ENCODE data around the gene INSL3.
"Not testable (repeated sequence)": the region's sequence is repeated elsewhere in the genome, so short reads cannot be mapped to it uniquely, and the experiment has no call there.

INSL3 gene

DNA sequence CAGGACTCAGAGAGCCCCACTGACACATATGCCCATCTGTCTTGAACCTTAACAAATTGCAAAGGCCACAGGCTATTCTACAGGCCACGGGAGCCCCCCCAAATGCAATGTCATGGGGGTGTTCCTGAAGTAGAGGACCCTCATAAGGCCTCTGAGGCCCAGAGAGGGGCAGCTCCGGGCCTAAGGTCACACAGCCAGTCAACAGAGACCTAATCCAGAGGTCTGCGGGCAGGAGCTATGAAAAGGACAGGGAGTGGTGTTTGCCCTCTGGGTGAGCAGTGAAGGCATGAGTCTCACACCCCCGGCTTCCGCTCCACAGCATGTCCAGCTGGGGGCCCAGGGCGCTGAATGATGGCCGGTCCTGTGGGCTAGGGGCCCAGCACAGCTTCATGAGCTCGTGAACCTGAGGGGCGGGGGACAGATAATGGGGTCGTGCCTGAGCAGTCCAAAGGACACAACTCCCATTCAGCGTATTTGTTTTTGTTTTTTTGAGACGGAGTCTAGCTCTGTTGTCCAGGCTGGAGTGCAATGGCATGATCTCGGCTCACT is 5.3 kb upstream of the INSL3 start:
- DNase-seq (ENCODE audit: extremely low read depth in 1 of 2, low read depth in 1 of 2): no peak

DNA sequence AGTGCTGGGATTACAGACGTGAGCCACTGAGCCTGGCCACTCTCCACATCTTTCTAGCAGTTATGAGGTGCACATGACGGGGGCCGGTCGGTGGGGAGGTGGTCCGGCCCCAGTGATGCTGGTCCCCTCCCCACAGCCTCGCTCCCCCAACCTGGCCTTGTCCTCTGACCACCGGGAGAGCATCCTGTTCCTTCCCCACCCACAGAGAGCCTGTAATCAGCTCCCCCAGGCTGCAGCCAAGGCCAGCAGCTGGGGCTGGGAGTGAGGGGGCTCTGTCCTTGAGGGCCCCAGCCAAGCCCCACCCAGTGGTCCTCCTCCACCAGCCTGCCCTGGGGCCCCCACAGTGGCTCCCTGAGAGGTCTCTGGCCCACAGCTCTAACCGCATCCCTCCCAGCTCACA is 3.0 kb upstream of the INSL3 start:
- no peak for DNase-seq (ENCODE audit: extremely low read depth in 1 of 2, low read depth in 1 of 2)

DNA sequence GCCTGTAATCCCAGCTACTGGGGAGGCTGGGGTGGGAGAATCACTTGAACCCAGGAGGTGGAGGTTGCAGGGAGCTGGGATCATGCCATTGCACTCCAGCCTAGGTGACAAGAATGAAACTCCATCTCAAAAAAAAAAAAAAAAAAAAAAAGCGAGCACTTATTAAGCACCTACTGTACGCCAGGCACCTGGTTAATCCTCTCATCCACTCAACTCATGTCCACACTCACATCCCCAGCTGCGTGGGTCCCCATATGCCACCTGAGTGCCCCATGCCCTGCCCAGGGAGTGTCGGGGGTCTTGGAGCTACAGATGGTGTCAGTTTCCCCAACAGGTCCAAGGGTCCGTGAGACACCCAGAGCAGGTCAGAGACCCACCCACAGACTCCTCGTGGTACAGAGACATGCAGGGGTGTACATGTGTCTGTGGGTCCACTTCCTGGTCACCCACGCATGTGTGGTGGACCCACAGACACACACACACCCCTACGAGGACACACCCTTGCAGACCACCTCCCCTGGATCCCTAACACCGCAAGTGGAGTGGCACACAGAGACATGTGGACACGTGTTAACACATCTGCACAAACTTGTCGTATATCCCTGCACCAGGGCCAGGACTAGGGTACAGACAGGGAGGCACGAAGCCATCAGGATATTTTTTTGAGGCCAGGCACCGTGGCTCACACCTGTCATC is 3.5 kb downstream of the INSL3 start:
- no peak for DNase-seq (ENCODE audit: extremely low read depth in 1 of 2, low read depth in 1 of 2)

DNA sequence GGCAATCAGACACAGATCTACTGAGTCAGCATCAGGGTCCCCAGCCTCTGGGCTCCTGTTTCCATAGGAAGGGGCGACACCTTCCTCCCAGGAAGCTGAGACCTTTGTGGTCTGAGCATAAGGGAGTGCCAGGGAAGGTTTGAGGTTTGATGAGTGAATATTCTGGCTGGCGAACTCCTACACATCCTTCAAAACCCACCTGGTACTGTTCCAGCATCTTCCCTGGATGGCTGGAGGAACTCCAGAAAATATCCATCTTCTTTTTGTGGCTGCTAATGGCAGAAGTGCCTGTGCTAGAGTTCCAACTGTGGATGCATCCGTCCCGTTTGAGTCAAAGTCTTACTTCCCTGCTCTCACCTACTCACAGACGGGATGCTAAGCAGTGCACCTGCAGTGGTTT is 9.2 kb downstream of the INSL3 start:
- no peak for DNase-seq (ENCODE audit: extremely low read depth in 1 of 2, low read depth in 1 of 2)

DNA sequence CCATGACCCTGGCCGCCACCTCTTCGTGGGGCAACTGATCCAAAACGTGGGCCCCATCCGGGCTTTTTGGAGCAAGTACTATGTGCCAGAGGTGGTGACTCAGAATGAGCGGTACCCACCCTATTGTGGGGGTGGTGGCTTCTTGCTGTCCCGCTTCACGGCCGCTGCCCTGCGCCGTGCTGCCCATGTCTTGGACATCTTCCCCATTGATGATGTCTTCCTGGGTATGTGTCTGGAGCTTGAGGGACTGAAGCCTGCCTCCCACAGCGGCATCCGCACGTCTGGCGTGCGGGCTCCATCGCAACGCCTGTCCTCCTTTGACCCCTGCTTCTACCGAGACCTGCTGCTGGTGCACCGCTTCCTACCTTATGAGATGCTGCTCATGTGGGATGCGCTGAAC is 9.6 kb downstream of the INSL3 start:
- no peak for DNase-seq (ENCODE audit: extremely low read depth in 1 of 2, low read depth in 1 of 2)

DNA sequence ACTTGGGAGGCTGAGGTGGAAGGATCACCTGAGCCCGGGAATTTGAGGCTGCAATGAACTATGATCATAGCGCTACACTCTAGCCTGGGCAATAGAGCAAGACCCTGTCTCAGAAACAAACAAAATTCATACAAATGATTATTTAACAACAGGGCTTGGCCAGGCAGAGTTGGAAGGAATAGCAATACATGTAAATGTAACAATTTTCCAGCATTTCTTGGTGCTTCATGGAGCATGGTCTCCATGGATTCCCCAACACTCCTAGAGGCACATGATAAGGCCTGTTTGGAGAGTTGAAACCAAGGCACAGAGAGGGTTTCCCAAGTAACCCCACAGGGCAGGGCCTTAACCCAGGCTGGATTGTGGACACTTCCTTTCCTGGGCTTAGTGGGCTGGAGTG is 10.2 kb downstream of the INSL3 start:
- DNase-seq (ENCODE audit: extremely low read depth in 1 of 2, low read depth in 1 of 2): no peak

DNA sequence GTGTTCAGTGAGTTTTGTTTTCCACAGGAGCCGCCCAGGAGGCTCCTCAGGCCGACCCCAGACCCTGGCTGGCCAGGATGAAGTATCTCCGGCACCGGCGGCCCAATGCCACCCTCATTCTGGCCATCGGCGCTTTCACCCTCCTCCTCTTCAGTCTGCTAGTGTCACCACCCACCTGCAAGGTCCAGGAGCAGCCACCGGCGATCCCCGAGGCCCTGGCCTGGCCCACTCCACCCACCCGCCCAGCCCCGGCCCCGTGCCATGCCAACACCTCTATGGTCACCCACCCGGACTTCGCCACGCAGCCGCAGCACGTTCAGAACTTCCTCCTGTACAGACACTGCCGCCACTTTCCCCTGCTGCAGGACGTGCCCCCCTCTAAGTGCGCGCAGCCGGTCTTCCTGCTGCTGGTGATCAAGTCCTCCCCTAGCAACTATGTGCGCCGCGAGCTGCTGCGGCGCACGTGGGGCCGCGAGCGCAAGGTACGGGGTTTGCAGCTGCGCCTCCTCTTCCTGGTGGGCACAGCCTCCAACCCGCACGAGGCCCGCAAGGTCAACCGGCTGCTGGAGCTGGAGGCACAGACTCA is 13.5 kb downstream of the INSL3 start:
- no peak for DNase-seq (ENCODE audit: extremely low read depth in 1 of 2, low read depth in 1 of 2)

DNA sequence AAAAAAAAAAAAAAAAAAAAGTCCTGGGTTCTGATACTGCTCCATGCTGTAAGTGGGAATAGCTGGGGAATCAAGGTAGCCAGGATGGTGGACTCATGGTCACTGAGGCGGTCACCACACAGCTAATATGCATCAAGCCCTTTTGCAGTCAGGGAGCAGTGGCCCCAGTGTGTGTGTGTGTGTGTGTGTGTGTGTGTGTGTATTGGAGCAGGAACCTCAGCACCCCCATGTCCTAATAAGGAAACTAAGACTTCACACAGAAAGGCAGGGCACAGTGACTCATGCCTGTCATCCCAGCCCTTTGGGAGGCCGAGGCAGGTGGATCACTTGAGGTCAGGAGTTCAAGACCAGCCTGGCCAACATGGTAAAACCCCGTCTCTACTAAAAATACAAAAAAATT is 14.4 kb downstream of the INSL3 start:
- DNase-seq (ENCODE audit: extremely low read depth in 1 of 2, low read depth in 1 of 2): no peak

DNA sequence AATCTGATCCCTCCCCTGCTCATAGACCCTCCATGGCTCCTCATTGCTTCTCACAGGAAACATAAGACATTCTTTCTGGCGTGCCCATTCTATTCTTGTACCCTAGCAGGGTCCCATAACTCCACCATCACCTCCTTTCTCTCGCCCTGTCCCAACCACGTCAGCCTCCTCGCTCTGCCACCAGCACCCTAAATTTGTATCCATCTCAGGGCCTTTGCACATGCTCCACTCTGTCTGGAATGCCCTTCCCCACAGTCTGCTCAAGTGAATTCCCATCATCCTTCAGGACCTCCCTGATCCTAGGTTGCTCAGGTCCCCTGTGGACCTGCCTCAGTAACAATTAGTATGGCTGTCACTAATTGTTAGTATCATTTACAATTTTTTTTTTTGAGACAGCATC is 15.9 kb downstream of the INSL3 start:
- no peak for DNase-seq (ENCODE audit: extremely low read depth in 1 of 2, low read depth in 1 of 2)

DNA sequence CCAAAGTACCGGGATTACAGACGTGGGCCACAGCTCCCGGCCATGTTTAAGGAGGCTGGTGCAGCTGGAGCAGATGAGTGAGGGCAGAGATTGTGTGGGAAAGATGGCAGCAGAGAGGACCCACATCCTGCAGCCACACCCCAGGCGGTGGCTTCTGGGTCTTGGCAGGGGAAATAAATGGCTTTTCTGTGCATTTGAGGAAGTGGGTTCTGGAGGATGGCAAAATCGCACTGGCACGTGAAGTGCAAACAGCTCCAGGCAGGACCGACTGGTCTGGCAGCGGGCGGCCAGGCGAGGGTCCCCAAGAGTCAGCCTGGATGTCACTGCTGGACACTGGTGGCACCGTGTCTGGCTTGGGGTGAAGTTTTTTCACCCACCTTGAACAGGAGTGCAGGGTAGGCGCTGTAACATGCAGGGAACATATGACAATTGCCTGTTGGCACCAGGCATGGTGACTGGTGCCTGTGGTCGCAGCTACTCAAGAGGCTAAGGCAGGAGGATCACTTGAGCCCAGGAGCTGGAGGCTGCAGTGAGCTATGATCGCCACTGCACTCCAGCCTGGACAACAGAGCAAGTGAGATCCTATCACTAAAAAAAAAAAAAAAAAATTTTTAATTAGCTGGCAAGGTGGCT is 17.9 kb downstream of the INSL3 start:
- no peak for DNase-seq (ENCODE audit: extremely low read depth in 1 of 2, low read depth in 1 of 2)

DNA sequence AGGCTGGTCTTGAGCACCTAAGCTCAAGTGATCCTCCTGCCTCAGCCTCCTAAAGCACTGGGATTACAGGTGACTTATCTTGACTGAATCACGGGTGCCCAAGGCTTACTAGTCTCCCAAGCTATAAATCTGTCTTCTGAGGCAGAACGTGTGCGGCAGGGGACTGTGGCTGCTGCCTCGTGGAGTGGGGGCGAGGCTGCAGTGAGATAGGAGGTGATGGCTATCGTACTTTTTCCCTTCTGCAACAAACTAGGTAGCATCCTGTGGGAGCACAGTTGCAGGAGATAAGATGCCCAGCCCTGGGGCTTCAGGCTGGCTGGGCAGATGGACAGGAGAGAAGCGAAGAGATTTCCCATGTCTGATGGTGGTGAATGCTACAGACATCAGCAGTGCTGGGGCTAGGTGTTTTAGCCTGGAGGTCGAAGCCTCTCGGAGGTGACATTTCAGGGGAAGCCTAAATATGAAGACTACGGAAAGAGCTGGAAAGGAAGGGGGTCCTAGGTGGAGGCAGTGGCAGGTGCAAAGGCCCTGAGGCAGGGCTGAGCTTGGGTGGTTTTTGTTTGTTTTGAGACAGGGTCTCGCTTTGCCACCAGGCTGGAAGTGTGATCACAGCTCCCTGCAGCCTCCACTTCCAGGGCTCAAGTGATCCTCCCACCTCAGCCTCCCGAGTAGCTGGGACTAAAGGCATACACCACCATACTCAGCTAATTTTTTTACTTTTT is 19.0 kb downstream of the INSL3 start:
- no peak for DNase-seq (ENCODE audit: extremely low read depth in 1 of 2, low read depth in 1 of 2)

DNA sequence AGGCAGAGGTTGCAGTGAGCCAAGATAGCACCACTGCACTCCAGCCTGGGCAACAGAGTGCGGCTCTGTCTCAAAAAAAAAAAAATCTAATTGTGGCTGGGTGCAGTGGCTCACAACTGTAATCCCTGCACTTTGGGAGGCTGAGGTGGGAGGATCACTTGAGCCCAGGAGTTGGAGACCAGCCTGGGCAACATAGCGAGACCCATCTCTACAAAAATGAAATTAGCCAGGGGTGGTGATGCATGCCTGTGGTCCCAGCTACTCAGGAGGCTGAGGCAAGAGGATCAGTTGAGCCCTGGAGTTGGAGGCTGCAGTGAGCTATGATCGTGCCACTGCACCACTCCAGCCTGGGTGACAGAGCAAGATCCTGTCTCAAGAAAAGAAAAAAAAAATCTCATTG is 22.7 kb downstream of the INSL3 start:
- DNase-seq (ENCODE audit: extremely low read depth in 1 of 2, low read depth in 1 of 2): not testable (repeated sequence)

DNA sequence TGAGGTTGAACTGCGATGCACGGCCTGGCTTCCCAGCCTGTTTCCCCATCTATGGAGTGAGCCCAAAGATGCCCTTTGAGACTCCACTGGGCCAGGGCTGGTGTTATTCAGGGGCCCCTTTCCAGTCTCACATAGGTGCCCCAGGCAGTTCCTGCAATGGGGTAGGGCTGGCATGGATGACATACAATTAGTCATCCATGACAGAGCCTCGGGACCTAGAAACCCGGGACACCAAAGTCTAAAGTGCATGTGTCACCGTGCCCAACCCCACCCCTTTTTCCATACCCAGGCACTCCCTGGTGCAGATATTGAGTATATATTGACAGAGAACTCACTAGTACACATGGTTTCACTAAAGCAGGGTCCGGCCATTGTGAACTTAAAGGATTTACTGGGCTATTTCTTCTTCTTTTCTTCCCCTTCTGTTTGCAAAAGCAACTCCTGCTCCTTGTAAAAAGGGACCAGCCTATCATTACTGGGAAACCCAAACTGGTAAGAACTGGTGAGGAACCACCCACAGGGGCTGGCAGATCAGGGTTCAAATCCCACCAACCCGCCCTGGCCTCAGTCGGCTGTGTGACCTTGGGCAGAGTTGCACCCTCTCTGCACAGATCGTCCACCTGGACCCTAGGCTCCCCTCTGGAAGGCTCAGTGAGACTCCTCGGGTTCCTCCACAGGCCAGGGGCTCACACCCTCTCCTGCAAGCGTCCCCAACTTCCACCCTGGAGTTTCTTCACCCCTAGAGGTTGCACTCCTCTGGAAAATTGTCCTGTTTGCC is 23.7 kb downstream of the INSL3 start:
- no peak for DNase-seq (ENCODE audit: extremely low read depth in 1 of 2, low read depth in 1 of 2)

DNA sequence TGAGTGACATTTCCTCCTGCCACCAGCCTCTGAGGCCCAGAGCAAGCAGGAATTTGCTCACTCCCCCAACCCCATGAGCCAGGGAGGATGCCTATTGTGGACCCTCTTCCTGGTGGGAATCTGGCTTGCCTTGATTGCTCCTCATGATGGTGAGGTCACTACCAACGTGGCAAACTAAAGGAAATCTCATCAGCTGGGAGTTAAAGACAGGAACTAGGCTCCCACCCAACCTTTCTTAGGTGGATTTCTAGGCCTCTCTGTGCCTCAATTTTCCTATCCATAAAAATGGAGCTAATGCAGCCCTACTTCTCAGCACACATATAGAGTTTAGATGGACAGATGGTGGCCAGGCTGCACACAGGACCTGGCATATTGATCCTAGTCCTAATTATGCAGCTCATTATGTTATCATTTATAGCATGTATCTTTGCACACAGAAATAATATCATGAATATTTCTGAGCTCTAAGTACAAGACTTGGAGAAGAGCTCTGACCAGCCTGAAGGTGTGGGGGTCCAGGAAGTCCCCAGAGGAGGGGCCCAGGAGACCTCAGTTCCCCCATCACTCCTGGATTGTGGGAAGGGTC is 24.4 kb downstream of the INSL3 start:
- DNase-seq (ENCODE audit: extremely low read depth in 1 of 2, low read depth in 1 of 2): no peak

DNA sequence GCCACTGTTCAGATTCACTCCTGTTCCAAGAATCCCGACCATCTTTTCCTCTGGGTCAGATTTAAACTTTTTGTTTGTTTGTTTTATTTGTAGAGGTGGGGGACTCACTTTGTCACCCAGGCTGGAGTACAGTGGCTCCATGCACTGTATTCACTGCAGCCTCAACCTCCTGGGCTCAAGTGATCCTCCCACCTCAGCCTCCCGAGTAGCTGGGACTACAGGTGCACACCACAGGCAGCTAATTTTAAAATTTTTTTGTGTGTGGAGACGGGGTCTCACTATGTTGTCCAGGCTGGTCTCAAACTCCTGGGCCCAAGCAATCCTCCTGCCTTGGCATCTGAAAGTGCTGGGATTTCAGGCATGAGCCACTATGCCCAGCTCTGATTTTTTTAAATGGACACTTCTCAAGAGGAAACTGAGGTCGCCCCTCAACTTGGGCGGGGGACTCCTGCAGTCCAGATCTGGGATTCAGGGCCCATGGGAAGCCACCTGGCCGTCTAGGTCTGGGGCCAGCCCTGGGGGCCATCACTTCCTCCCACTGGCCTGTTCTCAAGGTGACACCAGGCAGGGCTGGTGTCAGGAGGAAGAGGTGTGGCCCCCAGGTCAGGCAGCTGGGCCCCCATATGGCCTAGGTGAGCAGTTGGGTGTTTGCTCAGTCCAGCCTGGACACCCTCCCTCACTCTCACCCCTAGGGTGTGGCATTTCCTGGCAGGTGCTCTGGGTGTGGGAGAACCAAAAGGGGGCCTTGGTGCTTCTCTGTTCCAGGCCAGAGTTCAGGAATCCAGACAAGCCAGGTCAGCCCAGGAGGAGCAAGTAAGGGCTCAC is 25.1 kb downstream of the INSL3 start:
- DNase-seq (ENCODE audit: extremely low read depth in 1 of 2, low read depth in 1 of 2): no peak

DNA sequence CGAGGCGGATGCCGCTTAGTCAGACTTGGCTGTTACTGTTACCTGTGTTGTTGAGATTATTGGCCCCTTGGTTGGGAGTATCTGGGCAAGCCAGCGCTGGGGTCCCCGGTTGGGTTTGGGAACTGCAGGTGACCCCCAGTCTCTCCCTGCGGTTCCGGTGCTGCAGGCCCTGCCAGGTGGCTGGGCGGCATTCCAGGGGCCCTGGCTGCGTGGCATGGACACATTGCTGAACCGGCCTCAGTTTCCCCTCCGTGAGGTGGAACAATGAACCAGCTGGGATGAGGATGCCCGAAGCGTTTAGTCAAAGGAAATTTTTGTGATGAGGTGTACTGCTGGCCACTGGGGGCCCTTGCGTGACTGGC is 25.8 kb downstream of the INSL3 start:
- no peak for DNase-seq (ENCODE audit: extremely low read depth in 1 of 2, low read depth in 1 of 2)

DNA sequence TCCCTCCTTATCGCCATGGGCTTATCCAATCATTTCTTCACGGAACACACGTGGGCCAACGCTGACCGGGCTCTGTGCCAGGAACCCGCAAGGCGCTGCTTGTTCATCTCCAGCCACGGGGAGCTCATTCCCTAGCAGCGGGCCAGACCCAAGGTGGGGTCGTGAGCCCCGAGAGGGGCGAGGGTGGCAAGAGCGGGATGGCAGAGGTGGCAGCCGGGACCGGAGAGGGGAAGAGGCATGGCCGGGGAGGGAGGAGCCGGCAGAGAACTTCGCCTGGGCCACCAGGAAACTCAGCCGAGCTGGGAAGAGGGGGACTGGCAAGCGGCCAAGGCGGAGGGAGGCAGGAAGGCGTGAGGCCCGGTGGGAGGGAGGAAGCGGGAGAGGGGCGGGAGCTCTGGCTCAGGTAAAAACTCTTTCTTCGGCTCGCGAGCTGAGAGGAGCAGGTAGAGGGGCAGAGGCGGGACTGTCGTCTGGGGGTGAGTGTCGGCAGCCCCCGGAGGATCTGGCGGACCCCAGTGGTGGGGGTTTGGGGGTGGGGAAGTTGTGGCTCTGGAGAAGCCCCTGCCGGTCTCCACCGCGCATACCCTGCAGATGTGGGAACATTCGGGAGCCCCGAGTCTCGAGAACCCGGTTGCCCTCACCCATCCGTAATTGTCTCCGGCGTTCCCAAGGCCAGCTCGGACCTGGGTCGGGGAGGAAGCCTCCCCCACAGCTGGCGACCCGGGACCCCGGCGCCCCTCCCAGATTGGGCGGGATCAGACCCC is 26.4 kb downstream of the INSL3 start, which contains the start of gene B3GNT3:
Gene B3GNT3 (plus strand): TSS at position 408 of the 764 bp plus-strand sequence. CDS start 12,670 bp downstream, outside the sequence.
- DNase-seq (ENCODE audit: extremely low read depth in 1 of 2, low read depth in 1 of 2): no peak

DNA sequence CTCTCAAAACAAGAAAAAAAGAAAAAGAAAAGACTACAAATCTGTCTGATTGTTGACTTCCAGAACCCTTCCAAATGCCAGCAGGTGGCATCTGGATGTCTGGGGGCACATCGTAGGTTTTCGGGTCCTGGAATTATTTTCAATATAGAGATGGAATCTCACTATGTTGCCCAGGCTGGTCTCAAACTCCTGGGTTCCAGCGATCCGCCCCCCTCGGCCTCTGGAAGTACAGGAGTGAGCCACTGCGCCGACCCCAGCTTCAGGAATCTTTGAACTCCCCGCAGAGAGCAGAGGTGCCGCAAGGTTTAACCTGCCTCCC is 26.9 kb downstream of the INSL3 start:
- DNase-seq (ENCODE audit: extremely low read depth in 1 of 2, low read depth in 1 of 2): no peak

Data from activated CD8-positive, alpha-beta memory T cell treated with anti-CD3 and anti-CD28 coated beads for 1 hour (primary cell).